ENCODE data around the gene TPCN1.

TPCN1 gene

DNA sequence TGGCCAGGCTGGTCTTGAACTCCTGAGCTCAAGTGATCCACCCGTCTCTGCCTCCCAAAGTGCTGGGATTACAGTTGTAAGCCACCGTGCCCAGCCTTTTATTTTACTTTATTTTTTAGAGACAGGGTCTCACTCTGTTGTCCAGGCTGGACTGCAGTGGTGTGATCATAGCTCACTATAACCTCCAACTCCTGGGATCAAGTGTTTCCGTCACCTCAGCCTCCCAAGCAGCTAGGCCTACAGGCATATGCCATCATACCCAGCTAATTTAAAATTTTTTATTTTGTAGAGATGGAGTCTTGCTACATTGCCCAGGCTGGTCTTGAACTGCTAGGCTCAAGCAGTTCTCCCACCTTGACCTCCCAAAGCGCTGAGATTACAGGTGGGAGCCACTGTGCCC lies 3.7 kb downstream of the TPCN1 start:
- no peaks in the 10 kb centered on the region for H3K36me3 ChIP-seq (ENCODE audit: control insufficient read depth, insufficient read depth, low read length)
- 86 to 94% methylated on average over 4 of the region's 4 CpGs for WGBS, 2 experiments

DNA sequence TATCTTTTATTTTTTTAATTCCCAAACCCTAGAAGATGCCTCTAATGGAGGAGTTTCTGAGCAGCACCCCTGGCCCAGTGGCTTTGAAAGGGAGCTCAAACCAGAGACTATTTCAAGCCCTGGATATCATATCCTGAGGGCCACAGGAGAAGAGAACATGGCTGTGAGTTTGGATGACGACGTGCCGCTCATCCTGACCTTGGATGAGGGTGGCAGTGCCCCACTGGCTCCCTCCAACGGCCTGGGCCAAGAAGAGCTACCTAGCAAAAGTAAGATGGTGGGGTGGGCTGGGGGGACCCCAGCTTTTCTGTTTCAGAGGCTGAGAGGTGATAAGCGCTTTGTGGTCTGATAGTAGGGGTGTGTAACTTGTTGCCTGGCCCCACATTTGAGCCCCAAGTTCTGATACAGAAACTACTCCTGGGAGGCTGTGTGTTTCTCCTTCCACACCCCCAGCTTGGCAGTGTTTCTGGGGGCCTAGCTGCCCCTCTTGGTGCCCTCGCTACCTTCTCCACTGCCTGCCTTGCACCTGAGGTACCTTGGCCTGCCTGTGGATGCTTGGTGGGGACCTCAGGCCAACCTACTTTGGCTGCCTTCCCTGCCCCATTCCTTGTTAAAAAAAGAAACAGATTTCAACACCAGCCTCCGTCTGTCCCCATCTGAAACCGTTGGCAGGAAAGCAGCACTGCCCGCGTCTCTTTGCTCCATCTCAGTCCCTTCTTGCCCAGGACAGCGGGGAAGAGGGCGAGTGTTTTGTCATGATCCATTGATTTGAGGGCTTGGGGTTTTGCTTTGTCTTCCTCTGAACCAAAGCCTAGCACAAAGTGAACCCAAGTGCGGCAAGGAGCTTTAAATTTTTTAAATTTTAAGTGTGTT lies 5.7 kb downstream of the TPCN1 start:
- 90 to 92% methylated on average over 13 of the region's 13 CpGs for WGBS, 2 experiments
- H3K27me3 ChIP-seq (ENCODE audit: control insufficient read depth, insufficient read depth, low read length, poor library complexity, severe bottlenecking), result no peaks in the 10 kb centered on the region
- H3K4me3 ChIP-seq (ENCODE audit: insufficient read depth, low read depth, low read length), result no peak overlapping the region
- peaks cover 5% of the 10 kb centered on the region for H3K4me1 ChIP-seq (ENCODE audit: control insufficient read depth, insufficient read depth, low read length)
- H3K9me3 ChIP-seq (ENCODE audit: control insufficient read depth, low read length), result no peaks in the 10 kb centered on the region
- peaks cover 5% of the 10 kb centered on the region for H3K36me3 ChIP-seq (ENCODE audit: control insufficient read depth, insufficient read depth, low read length)
- H3K27ac ChIP-seq (ENCODE audit: insufficient read depth, low read depth, low read length, poor library complexity, severe bottlenecking), result no peak overlapping the region

More for the DNA sequence above, 3.7 kb downstream of the TPCN1 start:
- no peaks in the 10 kb centered on the region for H3K9me3 ChIP-seq (ENCODE audit: control insufficient read depth, low read length)
- peaks cover 6% of the 10 kb centered on the region for H3K4me1 ChIP-seq (ENCODE audit: control insufficient read depth, insufficient read depth, low read length)
- no peaks in the 10 kb centered on the region for H3K27me3 ChIP-seq (ENCODE audit: control insufficient read depth, insufficient read depth, low read length, poor library complexity, severe bottlenecking)
- no peak overlapping the region for H3K27ac ChIP-seq (ENCODE audit: insufficient read depth, low read depth, low read length, poor library complexity, severe bottlenecking)
- no peak overlapping the region for H3K4me3 ChIP-seq (ENCODE audit: insufficient read depth, low read depth, low read length)

DNA sequence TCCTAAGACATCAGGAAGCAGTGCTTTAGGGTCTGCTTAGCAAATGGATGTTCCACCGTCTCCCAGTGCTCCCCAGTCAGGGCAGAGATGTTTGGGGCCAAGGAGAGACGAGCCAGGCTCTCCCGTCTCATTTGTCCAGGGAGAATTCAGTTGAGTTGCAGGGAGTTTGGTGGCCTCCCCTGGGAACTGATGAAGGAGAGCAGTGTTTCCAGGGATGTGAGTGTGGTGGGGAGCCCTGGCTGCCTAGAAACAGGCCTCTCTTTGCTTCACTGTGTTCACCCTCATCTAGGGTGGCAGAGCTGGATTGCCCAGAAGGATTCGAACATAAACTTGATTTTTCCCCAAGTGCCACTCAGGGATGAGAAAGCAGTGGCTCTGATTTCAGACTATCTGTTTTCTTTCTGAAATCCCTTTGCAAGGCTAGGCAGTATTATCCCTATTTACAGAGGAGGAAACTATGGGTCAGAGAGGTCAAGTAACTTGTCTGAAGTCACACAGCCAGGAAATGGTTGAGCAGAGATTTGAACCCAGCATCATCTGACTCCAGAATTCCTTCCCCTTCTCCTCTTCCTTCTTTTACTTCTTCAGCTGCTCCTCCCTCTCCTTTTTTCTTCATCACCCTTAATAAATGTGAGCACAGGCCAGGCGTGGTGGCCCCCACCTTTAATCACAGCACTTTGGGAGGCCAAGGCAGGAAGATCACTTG lies 6.6 kb downstream of the TPCN1 start:
- 93 to 95% methylated on average over 5 of the region's 5 CpGs for whole genome bisulfite sequencing, 2 experiments
- Histone ChIP-seq H3K9me3 (ENCODE audit: control insufficient read depth, low read length) (no peaks in the 10 kb centered on the region), H3K4me1 (ENCODE audit: control insufficient read depth, insufficient read depth, low read length) (peaks cover 5% of the 10 kb centered on the region), H3K36me3 (ENCODE audit: control insufficient read depth, insufficient read depth, low read length) (peaks cover 5% of the 10 kb centered on the region), H3K4me3 (ENCODE audit: insufficient read depth, low read depth, low read length) (no peak overlapping the region), H3K27ac (ENCODE audit: insufficient read depth, low read depth, low read length, poor library complexity, severe bottlenecking) (no peak overlapping the region), H3K27me3 (ENCODE audit: control insufficient read depth, insufficient read depth, low read length, poor library complexity, severe bottlenecking) (no peaks in the 10 kb centered on the region)

- Histone ChIP-seq H3K27me3 (ENCODE audit: control insufficient read depth, insufficient read depth, low read length, poor library complexity, severe bottlenecking) (no peaks in the 10 kb centered on the region), H3K4me3 (ENCODE audit: insufficient read depth, low read depth, low read length) (no peak overlapping the region), H3K27ac (ENCODE audit: insufficient read depth, low read depth, low read length, poor library complexity, severe bottlenecking) (no peak overlapping the region), H3K4me1 (ENCODE audit: control insufficient read depth, insufficient read depth, low read length) (peaks cover 5% of the 10 kb centered on the region), H3K36me3 (ENCODE audit: control insufficient read depth, insufficient read depth, low read length) (peaks cover 5% of the 10 kb centered on the region), H3K9me3 (ENCODE audit: control insufficient read depth, low read length) (no peaks in the 10 kb centered on the region)
- WGBS, 2 experiments, result 81 to 88% methylated on average over 5 of the region's 5 CpGs
These were observed 7.2 kb downstream of the TPCN1 start for GRCh38 chr12:113228394-113229028.

GRCh38 chr12:113230315-113231234 lies 9.3 kb downstream of the TPCN1 start:
- H3K4me1 ChIP-seq (ENCODE audit: control insufficient read depth, insufficient read depth, low read length), result peaks cover 5% of the 10 kb centered on the region
- H3K9me3 ChIP-seq (ENCODE audit: control insufficient read depth, low read length), result no peaks in the 10 kb centered on the region
- WGBS, 2 experiments, result 93 to 94% methylated on average over 15 of the region's 15 CpGs
- no peaks in the 10 kb centered on the region for H3K27me3 ChIP-seq (ENCODE audit: control insufficient read depth, insufficient read depth, low read length, poor library complexity, severe bottlenecking)
- H3K27ac ChIP-seq (ENCODE audit: insufficient read depth, low read depth, low read length, poor library complexity, severe bottlenecking), result no peak overlapping the region
- H3K4me3 ChIP-seq (ENCODE audit: insufficient read depth, low read depth, low read length), result no peak overlapping the region
- H3K36me3 ChIP-seq (ENCODE audit: control insufficient read depth, insufficient read depth, low read length), result peaks cover 5% of the 10 kb centered on the region

- peaks cover 5% of the 10 kb centered on the region for H3K4me1 ChIP-seq (ENCODE audit: control insufficient read depth, insufficient read depth, low read length)
- H3K36me3 ChIP-seq (ENCODE audit: control insufficient read depth, insufficient read depth, low read length), result peaks cover 5% of the 10 kb centered on the region
- 86 to 88% methylated on average over 8 of the region's 8 CpGs for WGBS, 2 experiments
- no peaks in the 10 kb centered on the region for H3K9me3 ChIP-seq (ENCODE audit: control insufficient read depth, low read length)
- no peaks in the 10 kb centered on the region for H3K27me3 ChIP-seq (ENCODE audit: control insufficient read depth, insufficient read depth, low read length, poor library complexity, severe bottlenecking)
- no peak overlapping the region for H3K27ac ChIP-seq (ENCODE audit: insufficient read depth, low read depth, low read length, poor library complexity, severe bottlenecking)
- no peak overlapping the region for H3K4me3 ChIP-seq (ENCODE audit: insufficient read depth, low read depth, low read length)
These were observed 10.2 kb downstream of the TPCN1 start for GRCh38 chr12:113231235-113232088.

- 95% methylated on average over 18 of the region's 18 CpGs for WGBS, 2 experiments
- Histone ChIP-seq H3K4me3 (ENCODE audit: insufficient read depth, low read depth, low read length) (no peak overlapping the region), H3K9me3 (ENCODE audit: control insufficient read depth, low read length) (no peaks in the 10 kb centered on the region), H3K4me1 (ENCODE audit: control insufficient read depth, insufficient read depth, low read length) (peaks cover 5% of the 10 kb centered on the region), H3K36me3 (ENCODE audit: control insufficient read depth, insufficient read depth, low read length) (peaks cover 5% of the 10 kb centered on the region), H3K27ac (ENCODE audit: insufficient read depth, low read depth, low read length, poor library complexity, severe bottlenecking) (no peak overlapping the region), H3K27me3 (ENCODE audit: control insufficient read depth, insufficient read depth, low read length, poor library complexity, severe bottlenecking) (no peaks in the 10 kb centered on the region)
These were observed 11.0 kb downstream of the TPCN1 start for GRCh38 chr12:113232089-113232839.

DNA sequence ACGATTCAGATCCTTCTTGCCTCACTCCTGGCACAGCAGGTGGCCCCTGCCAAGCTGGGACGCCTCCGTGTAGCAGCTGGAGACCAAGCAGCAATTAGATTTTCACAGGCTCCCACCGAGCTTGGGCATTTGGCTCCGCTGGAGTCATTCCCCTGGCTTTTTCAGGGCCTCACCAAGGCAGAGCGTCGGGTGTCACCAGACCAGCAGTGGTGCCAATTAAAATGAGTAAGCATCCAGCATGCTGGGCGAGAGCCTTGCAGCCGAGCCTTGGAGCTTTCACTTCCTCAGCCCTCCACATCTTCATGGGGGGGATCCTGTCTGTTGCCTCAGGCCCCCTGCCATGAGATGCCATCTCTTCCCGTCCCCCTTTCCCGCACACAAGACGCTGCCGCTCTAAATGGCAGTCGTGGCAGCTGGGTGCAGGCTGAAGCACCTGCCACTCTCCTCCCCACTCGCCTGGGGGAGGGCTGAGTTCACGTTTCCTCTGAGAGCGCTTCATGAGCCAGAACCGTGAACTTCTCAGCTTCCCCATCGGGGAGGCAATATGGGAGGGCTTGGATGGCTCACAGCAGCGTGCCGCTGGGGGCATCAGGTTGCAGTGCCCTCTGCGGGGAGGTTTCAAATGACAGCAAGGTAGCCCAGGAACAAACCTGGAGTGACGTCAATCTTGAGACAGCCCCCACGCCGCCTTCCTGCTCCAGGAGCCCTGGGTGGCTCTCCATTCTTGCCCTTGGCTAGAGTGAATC lies 11.7 kb downstream of the TPCN1 start:
- no peak overlapping the region for H3K4me3 ChIP-seq (ENCODE audit: insufficient read depth, low read depth, low read length)
- peaks cover 5% of the 10 kb centered on the region for H3K4me1 ChIP-seq (ENCODE audit: control insufficient read depth, insufficient read depth, low read length)
- H3K27me3 ChIP-seq (ENCODE audit: control insufficient read depth, insufficient read depth, low read length, poor library complexity, severe bottlenecking), result no peaks in the 10 kb centered on the region
- peaks cover 5% of the 10 kb centered on the region for H3K36me3 ChIP-seq (ENCODE audit: control insufficient read depth, insufficient read depth, low read length)
- no peak overlapping the region for H3K27ac ChIP-seq (ENCODE audit: insufficient read depth, low read depth, low read length, poor library complexity, severe bottlenecking)
- WGBS, 2 experiments, result 39% methylated on average over 25 of the region's 25 CpGs
- no peaks in the 10 kb centered on the region for H3K9me3 ChIP-seq (ENCODE audit: control insufficient read depth, low read length)
